Activated naive CD4-positive, alpha-beta T cell (primary cell): ENCODE measurements around the gene RASA1.

Experiments
- DNase-seq, 4 experiments: peaks; one replicate each; lab custom pipeline; 2025; lab: John Stamatoyannopoulos, UW

The RASA1 gene

DNA sequence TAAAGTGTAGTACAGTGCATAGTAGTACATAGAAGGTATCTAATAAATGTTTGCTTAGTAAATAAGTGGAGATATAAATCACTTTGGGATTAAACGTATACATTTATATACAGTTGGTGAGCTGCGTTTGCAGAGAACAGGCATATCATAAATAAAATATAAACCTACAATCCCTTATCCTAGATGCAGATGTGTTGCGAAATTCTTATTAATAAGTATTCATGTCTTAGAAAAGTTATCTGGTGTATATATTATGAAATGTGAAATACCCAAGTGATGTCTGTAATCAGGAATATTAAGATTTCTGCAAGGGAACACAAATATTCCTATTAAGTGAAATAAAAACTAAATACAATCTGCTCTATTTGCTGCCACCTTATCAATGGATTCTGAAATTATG is 136.2 kb downstream of the RASA1 start:
- DNase-seq = no peak

DNA sequence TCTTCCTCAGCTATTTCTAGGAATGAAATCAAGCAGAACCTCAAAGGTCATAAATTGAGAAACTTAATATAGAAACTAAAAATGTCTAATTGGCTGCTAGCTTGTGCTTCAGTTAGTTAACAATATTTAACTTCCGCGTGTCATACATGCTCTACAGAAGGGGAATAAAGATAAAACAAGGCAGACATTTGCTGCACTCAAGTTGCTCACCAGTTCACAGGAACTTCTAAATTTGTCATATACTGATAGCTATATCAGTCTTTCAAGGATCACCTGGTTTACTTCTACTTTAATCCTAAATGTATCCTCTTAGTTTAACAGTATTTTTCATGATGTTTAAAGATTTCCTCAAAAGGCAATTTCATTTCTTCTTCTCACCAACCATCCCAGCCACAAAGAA is 136.7 kb downstream of the RASA1 start:
- DNase-seq = no peak

DNA sequence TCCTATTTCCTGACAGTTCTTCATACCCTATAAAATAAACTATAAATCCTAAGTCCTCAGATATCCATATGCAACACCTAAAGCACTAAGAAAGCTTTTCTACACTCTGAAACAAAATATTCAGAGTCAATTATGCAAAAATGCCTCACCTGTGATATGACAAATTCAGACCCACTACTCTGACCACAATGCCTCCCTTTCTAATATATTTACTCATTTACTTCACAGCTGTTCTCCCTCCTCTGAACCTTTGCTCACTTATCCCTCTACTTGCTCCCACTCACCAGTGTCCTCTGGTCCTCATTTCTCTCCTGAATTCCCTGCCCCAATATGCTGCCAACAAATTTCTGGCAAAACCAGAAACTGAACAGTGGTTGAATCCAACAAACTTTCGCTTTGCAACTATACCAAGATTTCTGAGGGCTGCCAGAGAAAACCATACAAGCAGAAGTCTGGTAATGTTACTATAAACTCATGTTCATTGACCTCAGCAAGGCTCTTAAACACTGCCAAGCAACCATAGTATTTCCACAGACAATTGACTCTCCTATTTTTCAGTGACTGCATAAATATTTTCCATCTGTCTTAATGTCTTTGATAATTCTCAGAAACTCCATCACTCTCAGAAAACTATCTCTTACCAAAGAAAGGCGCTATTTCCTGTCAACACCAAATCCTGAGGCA is 137.9 kb downstream of the RASA1 start:
- no peak for DNase-seq

DNA sequence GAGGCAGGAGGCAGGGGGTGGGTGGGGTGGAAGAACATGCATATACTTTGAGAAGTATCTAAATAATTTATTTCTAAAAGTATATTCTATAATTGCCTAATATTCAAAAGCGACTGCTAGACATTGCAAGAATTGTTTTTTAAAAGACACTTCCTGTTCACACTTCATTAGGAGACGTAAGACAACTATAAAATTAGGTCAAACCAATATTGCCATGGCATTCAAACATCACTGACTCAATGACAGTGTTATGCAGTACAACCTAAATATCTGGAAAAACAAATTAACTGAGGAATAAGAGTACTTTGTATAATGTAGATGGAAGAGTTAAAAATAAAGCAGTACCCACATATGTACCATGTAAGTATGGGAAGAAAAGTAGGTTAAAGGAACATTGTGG is 140.5 kb downstream of the RASA1 start:
- DNase-seq = no peak

DNA sequence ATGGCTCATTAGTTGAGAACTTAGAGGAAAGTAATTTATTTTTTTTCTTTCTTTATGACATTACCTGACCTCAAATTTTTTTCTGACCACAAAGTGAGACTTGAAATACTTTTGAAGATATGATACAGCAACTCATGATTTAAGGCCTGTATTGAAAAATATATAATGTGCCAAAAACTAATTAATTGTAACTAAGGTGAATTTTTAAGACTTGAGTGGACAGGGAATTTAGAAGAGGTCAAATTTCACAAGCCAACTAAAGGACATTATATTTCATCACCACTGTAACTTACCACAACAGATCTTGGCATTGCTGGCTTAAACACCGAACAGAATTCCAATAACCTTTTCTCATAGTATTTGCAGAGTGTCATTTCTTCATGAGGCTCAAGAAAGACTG is 143.2 kb downstream of the RASA1 start:
- no peak for DNase-seq

DNA sequence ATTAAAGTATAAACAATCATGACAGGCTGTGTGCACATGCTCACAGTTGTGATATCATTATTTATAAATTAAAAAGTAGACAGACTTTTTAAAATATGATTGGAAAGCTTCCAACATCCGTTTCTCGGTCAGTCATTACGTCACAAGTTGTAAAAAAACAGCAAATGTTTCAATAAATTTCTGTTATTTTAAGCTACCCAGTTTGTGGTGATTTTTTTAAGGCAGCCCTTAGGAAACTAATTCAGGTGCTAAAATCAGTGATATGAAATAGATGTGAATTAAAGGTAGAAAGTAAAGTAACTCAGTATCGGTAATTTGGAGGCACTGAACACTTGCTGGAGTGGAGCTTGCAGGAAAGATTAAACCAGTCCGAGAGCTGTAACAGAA is 143.9 kb downstream of the RASA1 start:
- no peak for DNase-seq

DNA sequence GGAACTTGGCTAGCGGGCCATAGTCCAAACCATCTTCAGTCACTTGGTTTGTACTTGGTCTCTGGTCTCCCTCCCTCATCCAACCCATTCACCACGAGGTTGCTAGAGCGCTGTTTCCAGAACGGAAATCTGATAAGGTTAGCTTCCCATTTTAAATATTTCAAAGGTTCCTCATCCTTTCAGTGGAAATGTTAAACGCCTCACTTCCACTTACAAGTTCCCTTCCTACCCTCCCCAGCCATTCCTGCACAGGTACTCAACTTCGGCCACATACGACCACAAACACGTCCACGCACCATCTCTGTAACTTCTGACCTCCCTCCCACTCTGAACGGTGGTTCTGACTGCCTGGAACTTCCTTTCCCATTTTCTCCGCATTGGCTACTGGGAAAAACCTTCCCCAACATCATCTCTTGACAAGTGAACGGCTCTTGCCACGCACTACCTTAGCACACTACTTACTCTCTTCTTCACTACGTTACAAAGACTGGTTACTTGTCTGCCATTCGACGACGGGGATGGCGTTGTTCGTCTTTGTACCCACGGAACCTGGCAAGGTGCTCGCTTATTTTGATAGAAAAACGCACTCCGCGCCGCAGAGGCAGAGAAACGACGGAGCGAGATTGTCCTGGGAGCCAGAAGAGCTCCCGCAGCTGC is 144.4 kb downstream of the RASA1 start:
- DNase-seq = peak in 3 of 4 experiments; percentile 17 to 47 (median 38)

DNA sequence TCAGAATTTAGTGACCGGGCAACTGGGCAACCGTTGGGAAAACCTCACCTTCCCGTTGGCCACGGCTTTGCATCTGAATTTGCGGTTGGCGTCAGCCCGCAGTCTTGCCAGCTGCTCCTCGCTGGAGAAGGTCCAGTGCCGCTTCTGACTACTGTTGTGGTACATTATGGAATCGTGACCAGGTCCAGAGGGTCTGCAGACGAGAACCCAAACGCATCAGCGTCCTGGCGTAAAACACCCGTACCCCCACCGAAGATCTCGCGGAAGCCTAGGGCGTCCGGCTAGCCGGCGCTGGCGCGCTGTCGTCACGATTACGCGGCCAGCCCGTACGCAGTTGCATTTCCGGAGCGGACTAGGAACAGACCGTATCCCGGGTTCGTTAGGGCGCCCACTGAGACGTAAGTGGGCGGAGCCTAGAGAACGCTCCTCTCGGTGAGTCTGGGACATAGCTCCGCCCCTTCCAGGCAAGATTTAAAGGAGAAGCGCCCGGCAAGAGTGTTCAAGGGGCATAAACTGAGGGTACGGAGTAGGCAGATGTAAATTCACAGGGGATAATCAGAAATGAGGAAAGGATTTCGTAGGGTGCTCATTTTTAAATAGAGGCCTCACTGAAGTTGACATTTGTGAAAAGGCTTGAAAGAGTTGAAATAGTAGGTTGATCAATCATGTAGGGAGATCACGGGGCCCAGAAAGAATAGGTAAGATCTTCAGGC is 145.1 kb downstream of the RASA1 start, which contains the start of gene CCNH:
CCNH (minus strand) TSS at position 301 of the 713 bp plus-strand sequence; CDS start at position 165, 136 bp downstream.
- DNase-seq = peak; percentile 84 to 93 (median 88)

DNA sequence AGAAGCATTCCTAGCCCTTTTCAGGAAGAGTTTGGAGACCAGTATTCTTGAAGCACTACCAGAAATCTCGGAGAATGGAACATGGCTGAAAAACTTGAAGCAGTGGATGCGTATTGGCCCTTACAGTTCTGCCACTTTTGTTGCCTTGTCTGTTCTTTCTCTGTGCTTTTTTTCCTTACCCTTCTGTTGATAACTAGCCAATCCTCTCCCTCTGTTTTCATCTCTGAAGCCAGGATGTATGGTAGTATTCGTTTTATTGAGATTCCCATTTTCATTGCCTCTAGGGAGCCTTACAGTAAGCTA is 145.6 kb downstream of the RASA1 start:
- DNase-seq = no peak

DNA sequence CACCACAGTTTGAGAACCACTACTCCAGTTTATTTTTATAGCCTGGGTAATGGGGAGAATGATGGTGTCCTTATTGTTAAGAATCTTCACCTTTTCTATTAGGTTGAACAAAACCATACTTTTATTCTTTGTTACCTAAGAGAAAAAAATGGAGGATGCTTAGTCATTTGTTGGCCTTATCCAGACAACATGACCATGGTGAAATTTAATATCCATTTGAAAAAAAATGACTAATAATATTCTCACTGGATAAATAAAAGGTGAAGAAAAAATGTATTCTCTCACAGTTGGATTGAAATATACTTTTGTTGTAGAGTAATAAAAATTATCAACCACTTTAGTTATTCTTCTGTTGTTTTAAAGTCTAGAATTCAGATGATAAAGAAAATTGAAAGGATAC is 150.8 kb downstream of the RASA1 start:
- DNase-seq = no peak

DNA sequence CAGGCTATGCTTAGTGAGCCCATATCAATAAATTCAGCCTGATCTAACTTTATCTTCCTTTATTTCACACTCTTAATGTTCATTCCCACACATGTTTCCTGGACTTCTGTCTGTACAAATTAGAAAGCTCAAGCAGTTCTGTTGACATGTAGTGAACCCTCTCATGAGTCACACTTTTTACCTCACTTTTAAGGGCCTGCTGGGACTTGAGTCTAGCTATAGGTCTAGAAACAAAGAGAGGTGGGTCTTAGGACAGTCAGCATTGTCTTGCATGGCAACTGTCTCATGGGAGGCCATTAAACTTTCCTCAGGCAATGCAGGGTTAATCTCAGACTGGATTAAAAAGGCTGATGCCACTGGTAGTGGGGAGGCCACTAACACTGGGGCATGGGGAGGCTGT is 153.6 kb downstream of the RASA1 start:
- no peak for DNase-seq

DNA sequence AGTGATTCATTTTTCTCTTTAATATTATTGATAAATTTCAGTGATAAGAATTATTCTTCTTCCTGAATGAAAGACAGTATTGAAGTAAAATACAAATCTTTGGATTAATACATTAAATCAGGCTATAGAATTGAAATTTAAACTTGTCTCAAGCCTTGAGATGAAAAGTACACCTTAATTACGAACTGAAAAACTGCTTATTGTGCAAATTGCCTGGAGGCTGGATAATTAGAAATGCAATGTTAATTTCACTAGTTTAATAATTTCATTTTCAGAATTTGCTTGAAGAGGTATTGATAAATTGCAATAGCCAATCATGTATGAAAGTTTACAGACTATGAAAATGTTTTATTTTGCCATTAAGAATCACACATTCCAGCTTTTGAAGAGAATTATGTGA is 156.1 kb downstream of the RASA1 start:
- DNase-seq = no peak

DNA sequence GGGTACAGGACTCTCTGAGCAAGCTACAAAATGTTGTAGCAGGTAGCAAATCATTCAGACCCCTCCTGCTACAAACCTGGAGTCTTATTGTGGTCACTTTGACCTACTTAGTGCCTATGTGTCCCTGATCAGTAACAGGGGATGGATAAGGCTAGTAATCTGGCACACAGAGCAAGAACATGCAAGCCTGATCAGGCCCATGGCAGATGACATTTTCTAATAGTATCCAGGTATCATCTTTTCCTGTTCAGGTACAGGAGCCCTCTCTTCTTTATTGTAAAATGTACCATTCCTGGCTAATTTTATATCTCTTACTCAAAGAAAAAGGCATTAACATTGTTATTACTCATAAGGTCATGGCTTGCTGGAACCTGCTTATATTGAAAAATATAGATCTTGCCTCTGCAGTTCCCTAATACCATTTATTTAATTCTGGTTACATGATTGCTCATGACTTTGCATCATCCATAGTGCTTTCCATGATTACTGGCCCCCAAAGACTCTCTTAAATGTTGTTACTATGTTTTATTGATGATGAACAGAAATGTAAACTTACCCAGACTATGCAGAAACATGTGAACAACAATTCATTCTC is 163.3 kb downstream of the RASA1 start:
- DNase-seq = no peak

DNA sequence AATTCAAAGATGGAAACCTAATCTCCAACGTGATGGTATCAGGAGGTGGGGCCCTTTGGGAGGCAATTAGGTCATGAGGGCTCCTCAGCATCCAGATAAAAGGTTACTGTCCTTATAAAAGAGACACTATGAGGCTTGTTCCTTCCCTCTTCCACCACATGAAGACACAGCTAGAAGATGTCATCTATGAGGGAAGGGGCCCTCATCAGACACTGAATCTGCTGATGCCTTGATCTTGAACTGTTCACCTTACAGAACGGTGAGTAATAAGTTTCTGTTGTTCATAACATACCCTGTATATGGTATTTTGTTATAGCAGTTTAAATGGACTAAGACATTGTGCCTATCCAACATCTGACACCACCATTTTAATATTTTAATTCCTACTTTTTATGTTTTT is 164.8 kb downstream of the RASA1 start:
- DNase-seq = no peak

DNA sequence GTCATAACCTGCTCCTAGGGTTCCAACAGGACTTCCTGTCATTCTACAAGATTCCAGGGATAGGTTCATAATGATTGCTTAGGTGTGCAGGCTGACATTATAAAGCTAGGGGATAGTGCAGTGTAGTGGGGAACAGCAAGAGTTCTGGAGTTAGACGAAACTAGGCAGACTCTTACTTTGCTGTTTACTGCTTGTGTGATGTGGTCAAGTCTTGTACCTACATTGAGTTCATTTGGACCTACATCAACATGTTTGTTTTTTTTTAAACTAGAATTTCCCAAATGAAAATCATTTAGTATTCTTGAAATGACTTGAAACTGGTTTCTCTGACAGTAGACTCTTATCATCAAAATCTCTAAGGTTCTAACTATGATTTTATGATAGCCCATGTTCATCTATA is 166.3 kb downstream of the RASA1 start:
- no peak for DNase-seq

DNA sequence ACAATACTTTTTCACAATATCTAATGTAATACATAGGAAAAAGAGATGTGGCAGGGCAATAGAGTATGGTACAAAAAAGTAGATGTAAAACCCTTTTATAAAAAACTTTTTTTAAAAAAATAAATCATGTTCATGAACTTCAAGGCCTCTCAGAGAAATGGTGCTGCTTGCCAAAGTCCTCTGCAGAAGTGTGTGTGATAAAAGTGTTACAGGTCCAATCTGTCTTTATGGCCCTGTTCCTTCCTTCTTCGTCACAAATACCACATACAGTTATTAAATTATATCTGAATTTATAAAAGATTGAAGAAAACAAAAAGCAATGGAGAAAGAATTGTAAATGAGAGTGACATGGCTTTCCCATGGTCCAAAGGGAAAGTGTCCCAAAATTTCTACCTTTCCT is 166.8 kb downstream of the RASA1 start:
- DNase-seq = no peak

DNA sequence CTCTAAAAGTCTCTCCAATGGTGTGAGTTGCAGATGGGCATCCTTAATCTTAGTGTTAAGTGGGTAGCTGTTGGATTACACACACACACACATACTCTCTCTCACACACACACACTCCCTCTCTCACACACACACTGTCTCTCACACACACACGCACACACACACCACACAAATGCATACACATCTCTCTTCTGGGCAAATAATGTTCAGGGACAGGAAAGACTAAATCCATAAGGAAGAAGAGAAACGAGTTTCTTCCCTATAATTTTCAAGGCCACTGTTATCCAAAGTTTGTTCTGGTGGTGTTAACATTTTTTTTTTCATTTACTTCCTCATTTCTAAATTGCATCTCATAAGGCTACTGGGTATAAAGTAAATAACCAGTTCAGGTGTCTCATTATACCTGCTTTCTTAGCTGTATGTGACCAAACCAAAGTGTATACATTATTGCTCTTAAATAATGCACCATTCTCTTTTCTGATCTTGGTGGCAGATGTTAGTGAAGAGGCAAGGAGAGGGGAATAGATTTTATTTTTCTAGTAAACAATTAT is 167.5 kb downstream of the RASA1 start:
- no peak for DNase-seq

DNA sequence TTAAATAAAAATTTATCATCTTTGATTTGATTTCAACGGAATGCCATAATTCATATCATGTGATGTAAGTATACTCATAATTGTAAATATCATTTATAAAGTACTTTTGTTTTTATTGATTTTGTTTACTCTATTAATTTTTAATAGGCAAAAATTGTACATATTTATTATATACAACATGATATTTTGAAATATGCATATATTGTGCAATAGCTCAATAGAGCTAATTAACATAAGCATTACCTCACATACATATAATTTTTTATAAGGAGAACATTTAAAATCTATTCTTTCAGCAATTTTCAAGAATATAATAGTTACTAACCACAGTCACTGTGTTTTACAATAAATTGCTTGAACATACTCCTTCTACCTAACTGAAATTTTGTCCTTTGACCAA is 170.0 kb downstream of the RASA1 start:
- no peak for DNase-seq

DNA sequence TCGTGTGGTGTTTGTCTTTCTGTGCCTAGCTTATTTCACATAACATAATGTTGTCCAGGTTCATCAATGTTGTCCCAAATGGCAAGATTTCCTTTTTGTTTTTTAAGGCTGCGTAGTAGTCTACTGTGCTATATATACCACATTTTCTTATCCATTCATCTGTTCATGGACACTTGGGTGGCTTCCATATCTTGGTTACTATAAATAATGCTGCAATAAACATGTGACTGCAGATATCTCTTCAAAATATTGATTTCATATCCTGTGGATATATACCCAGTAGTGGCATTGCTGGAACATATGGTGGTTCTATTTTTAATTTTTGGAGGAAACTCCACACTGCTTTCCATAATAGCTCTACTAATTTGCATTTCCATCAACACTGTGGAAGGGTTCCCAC is 170.5 kb downstream of the RASA1 start:
- DNase-seq = no peak
